GM18858 (cell line): ENCODE measurements around the gene MYOZ3.

ENCODE experiments used
- ATAC-seq: cut with Tn5 transposase; IDR thresholded peaks from one replicate; pipeline ENCODE4 v1.9.1; 2021; ENCODE audit not compliant: unreplicated experiment

The MYOZ3 gene

DNA sequence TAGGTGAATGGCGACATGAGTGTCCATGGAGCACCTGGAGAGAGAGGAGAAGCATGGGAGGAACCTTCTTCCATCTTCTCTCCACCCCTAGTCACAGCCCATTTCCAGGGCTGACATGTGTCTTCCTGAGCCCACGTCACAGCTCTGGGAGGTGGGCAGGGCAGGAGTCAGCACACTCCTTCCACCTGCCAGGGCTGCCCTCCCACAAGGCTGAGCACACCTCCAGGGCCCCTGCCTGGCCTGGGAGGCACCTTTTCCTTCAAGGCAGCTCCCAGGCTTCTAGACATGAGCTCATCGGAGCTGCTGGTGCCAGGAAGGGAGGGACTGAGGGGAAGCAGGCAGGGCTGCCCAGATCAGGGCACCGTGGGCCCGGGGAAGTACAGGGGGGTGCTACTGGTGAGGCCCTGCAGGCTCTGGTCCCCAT is 34.2 kb upstream of the MYOZ3 start:
- ATAC-seq = no peak

GRCh38 chr5:150627731-150628545 is 33.1 kb upstream of the MYOZ3 start:
- no peak for ATAC-seq

DNA sequence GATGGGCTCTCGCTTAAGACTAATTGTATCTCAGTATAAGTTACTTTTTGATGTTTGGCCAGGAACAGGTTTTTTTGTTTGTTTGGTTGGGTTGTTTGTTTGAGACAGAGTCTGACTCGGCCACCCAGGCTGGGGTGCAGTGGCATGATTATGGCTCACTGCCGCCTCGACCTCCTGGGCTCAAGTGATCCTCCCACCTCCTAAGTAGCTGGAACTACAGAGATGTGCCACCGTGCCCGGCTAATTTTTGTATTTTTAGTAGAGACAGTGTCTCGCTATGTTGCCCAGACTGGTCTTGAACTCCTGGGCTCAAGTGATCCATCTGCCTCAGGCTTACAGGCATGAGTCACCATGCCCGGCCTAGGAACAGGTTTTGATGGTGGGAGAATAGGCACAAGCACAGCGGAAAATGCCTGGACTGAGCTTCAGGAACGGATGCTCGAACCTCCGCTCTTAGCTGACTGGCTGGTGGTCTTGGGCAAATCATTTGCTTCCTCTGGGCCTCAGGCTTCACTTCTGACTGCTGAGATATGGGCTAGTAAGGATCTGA is 32.0 kb upstream of the MYOZ3 start:
- no peak for ATAC-seq

DNA sequence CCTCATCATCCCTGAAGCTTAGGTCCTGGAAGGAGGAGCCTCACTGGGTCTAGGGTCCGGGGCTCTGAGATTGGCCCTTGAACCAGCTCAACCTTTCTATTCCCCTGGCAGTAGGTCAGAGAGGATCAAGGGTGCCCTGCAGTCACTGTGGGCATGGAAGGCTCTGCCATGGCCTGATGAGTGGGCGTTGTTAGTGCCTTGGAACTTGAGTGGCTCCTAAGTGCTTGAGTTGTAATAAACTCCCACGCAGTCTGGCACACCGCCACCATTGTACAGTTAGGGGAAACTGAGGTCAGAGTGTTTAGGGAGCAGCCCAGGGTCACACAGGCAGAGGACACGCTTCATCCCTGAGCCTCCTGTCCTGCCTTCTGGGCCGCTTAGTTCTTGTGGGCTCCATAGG is 31.0 kb upstream of the MYOZ3 start:
- ATAC-seq = no peak

- ATAC-seq = no peak
Measured at GRCh38 chr5:150630461-150631325, 30.4 kb upstream of the MYOZ3 start.

DNA sequence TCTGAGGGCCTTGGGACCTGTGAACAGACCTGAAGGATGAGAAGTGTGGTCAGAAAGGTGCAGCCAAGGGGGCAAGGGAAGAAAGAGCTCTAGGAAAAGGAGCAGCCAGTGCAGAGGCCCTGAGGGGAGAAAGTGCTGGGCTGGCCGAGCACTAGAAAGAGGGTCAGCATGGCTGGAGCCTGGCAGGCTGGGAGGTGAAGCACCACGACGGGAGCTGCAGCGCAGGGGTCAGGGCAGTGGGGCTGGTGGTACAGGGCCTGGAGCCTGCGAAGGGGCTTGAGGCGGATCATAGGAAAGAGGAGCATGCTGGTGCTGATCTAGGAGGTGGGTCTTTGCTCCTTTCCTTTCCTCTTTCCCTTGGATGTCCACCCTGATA is 29.7 kb upstream of the MYOZ3 start:
- ATAC-seq = no peak

GRCh38 chr5:150632305-150633160 is 28.5 kb upstream of the MYOZ3 start:
- ATAC-seq = no peak

GRCh38 chr5:150633429-150633828 is 27.6 kb upstream of the MYOZ3 start:
- ATAC-seq = no peak

DNA sequence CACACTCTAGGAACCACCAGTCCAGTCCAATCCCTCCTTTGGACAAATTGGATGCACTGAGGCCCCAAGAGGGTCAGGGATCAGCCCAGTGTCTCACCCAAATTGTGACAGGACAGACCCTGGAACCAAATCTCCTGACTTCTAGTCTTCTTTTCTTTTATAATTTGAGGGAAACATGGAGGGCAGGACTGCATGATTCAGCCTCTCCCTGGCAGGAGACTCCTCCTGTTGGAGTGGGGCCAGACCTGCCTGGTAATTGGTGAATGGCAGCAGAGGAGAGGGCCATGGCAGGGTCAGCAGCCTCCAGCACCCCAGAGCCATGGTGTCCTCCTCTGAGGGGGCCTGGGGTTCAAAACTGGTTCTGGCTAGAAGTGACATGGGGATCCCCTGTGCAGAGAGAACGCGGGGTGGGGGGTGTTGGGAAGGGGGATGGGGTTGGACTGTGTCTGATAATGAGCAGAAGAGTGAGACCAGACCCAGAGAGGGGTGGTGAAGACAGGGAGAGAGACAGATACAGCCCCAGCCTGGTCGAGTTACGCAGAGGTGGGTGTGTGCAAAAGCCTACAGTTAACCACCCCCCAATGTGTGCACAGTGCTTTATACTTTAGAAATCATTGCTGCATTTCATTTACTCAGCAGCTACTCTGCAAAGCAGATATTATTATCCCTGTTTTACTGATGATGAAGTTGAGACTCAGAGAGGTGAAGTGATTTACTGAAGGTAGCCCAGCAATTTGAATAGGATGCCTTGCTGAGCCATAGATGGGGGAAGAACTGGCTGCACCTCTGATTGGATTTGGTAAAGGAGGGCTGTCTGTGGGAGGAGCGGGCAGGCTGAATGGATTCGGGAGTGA is 24.4 kb upstream of the MYOZ3 start:
- no peak for ATAC-seq

DNA sequence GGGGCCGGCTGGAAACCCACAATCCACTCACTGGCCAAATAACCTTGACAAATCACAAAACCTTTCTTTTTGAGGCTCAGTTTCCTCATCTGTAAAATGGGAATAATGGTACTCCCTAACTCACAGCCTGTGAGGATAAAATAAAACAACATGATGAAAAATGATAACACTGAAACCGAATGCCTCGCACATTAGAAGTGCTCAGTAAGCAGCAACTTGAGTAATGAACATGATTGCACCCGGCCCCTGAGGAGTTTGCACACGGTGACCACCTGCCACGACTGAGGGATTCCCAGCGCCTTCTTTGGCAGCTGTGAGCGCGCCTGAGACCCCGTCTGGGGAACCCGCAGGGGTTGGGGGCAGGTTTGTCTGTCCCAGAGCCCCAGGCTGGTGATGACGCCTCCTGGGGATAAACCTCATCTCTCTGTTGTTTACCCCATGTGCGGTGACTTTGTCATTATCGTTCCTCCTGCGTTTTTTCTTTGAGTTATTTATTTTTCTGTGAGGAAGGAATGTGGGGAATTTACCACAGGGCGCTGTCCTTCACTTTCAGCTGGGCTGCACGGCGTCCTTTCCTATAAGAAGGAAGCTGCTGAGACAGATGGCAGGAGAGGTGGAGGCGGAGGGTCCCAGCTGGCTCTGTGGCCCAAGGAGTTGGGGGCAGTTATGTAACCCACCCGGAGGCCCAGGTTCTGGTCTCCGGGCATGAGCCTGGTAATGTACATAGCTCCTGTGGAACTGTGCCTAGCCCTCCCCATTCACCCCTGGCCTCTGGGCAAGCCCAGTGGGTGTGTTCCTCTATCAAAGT is 23.6 kb upstream of the MYOZ3 start:
- no peak for ATAC-seq

- ATAC-seq = no peak
Measured at GRCh38 chr5:150638053-150638444, 23.0 kb upstream of the MYOZ3 start.

GRCh38 chr5:150638488-150639376 is 22.3 kb upstream of the MYOZ3 start:
- no peak for ATAC-seq

DNA sequence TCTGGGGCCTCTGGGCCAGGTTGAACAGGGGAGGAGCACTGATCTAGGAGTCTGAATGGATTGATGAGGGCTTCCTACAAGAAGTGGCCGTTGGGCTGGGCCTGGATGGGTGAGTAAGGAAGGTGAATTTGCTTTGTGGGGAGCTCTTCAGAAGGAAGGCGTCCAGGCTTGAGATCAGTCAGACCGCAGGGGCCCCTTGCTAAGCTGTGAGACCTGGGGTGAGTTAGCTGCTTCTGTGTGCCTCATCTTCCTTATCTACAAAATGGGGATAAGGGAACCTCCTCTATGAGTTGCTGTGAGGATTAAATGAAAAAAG is 21.7 kb upstream of the MYOZ3 start:
- ATAC-seq = no peak

- ATAC-seq = no peak
Measured at GRCh38 chr5:150639751-150640150, 21.3 kb upstream of the MYOZ3 start.

GRCh38 chr5:150640311-150641005 is 20.6 kb upstream of the MYOZ3 start, which contains the start of gene SYNPO:
SYNPO (plus strand) TSS chr5:150640660; CDS start chr5:150648276, 7,616 bp downstream.
- ATAC-seq = no peak

DNA sequence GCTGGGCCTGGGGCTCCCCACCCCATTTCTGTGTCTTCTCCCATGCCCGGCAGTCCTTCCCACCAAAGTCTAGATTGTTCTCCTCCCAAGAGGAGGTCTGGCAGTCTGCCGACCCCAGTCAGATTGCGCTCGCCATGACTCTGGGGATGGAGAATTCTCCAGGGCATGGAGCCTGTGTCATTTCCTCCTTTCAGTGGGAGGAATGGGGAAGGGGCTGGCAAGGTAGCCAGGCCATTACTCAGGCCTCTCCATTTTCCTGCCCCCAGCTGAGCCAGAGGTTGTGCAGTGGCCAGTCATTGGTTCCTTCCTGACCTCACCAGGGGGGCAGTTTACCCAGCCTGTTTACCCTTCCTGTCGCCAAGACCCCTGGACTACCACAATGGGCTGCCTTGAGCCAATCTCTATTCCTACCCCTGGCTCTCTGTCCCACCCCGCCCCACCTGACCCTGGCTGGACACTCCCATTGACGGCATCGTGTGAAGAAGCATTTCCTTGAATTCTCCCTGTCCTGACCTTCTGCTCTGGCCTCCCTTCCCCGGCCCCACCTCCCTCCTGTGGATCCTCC is 20.0 kb upstream of the MYOZ3 start:
- ATAC-seq = no peak

DNA sequence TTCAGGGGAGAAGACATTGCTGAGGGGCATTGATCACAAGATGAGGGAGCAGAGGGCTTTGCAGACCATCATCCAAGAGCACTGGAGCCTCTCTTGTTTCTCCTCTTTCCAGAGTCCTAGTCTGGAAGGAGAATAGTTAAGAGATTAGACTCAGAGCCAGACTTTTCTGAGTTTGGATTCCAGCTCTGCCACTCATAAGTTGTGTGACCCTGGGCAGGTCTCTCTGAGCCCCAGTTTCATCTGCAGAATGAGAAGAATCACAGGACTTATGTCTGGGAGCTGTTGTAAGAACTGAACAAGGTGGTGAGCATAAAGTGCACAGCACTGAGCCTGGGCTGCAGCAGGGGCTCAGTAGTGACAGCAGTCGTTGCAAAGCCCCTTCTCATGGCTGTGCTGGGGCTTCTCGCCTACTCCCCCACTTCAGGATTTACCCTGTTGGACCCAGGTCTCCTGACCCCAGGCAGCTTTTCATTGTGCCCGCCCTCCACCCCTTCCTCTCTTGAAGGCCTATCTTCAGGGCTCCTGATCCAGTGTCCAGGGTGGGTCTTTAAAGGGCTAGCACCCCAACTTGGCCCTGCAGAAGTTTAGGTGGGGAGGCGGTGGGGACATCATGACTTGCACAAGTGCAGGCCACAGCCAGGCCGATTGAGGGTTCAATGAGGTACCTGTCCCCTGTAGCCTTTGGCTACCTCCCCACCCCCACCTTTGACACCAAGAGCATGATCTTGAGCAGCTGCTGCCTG is 19.1 kb upstream of the MYOZ3 start:
- no peak for ATAC-seq
